DLD1 (cell line): Measurements from ENCODE around the gene GDPD2.

Experiments
- in situ Hi-C: cut with HindIII; loops from 2 replicates; pipeline ENCODE4 v1.10.0; 2017; ENCODE audit warnings: low sequenced_read_pairs

Gene GDPD2

DNA sequence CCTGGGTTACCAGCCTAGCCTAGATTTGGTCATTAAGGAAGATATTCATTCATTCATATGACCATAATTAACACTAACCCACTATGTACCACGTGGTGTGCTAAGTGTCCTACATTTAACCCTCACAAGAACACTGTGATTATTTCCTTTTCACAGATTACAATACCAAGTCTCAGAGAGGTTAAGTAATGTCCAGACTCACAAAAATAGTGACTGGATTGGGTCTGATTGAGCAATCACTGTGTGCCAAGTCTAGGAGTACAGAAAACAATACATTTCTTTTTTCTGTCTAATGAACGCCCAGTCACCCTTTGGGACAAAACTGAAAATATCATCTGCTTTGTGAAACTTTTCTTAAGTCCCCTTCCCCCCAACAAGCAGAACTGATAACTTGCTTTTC, 13.9 kb downstream of the GDPD2 start:
- in situ Hi-C loops = no loop called here

DNA sequence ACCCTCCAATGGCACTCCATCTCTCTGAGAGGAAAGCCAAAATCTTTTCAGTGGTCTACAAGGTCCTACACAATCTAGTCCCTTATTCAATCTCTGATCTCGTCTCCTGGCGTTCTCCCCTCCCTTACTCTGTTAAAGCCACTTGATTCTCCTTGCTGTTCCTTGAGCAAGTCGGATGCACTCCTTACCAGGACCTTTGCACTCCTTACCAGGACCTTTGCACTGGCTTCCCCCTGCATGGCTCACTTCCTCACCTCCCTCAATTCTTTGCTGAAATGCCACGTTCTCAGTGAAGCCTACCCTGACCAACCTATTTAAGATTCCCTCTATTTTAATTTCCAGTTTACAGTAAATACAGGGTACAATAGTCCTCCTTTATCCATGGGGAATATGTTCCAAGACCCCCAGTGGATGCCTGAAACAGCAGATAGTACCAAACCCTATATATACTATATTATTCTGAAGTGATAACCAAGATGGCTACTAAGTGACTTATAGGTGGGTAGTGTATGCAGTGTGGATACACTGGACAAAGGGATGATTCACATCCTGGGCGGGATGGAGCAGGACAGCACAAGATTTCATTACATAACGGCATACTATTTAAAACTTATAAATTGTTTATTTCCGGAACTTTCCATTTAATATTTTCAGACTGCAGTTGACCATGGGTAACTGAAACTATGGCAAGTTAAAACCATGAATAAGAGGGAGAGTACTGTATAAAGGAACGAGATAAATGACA, 15.0 kb downstream of the GDPD2 start:
- in situ Hi-C loops = no loop called here

DNA sequence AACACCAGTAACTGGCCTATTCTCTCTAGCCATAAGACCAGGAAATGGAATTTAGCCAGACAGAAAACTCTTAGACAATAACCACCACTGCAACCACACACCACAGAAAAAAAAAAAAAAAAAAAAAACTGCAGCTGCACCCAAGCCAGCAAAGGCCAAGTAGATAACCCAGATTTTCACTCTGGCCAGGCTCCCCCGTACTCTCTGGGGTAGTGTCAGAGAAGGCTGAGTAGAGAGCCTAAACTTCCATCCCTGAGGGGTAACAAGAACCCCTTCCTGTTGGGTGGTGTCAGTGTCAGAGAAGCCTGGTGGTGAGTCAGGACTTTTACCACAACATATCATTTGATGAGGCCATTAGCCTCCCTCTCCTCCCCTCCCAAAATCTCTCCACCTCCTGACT, 15.9 kb downstream of the GDPD2 start:
- in situ Hi-C loops = no loop called here

DNA sequence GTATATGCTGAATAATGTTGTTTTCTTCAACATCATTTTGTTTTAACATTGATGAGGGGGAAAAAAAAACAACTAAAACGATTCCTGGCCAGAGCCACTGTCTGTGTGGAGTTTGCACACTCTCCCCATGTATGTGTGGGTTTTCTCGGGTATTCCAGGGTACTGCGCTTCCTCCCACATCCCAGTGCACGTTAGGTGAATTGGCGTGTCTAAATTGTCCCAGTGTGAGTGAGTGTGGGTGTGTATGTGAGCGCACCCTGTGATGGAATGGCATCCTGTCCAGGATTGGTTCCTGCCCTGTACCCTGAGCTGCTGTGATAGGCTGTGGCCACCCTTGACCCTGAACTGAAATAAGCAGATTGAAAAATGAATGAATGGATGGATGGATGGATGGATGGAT, 19.1 kb downstream of the GDPD2 start:
- in situ Hi-C loops = no loop called here

DNA sequence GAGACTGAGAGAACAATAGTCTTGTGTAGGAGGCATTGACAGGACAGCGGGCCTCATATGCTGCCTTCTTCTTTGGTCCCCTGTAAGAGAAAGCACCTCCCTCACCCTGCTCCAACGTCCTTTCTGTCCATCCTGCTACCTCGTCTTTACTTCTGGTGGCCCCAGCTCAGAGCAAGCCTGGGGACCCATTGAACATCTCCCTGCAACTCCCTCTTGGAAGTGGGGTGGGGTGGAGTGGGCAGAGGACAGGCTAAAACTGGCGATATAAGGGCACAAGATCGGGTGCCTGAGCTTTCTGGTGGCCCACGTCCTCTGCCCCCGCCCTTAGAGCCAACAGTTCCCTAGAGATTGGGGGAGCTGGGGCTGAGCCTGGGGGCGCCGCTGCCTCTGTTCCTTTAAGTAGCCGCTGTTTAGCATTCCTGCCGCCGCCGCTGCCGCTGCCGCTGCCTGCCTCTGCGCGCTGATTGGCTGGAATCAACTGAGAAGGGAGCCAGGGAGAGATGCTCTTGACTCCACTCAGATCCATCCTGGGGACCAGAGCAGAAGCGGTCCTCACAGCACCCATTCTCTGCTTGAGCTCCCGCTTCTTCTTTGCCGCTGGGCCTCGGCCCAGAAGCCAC, 21.3 kb downstream of the GDPD2 start, which contains the start of gene DLG3:
Gene DLG3, plus strand, starts transcription at position 510 of the 620 bp plus-strand sequence. CDS start 367 bp downstream, outside the sequence.
- in situ Hi-C loops = no loop called here

DNA sequence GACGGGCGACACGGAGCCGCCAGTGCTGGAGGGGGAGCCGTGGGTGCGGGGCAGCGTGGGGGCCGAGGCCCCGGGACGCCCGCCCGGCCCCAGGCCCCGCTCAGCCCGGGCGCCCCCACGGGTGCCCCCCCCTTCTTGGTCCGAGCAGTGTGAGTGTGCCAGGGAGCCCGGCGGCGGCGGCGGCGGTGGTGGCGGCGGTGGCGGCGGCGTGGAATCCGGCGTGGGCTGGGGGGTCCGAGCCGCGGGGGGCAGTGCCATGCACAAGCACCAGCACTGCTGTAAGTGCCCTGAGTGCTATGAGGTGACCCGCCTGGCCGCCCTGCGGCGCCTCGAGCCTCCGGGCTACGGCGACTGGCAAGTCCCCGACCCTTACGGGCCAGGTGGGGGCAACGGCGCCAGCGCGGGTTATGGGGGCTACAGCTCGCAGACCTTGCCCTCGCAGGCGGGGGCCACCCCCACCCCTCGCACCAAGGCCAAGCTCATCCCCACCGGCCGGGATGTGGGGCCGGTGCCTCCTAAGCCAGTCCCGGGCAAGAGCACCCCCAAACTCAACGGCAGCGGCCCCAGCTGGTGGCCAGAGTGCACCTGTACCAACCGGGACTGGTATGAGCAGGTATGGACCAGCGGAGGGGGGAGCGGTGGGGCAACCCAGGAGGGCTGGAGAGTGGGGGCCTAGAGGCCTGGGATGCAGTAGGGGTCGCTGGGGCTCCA, 22.0 kb downstream of the GDPD2 start:
- in situ Hi-C loops = no loop called here

DNA sequence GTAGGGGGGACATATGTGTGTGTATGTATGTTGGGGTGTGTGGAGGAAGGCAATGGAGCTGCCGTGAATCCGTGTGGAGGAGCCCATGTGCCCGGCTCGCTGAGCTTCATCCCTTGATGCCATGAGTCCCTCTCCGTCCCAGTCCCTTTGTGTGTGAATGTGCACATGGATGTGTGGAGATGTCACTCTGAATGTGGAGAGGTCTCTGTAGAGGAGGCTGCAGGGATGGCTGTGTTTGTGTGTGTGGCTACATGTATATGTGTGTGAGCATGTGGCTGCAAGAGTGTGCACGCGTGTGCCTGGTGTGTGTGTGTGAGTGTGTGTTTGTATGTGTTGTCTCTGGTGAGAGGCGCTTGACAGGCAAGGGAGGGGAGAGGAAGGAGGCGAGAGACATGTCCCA, 22.8 kb downstream of the GDPD2 start:
- in situ Hi-C loops = no loop called here

DNA sequence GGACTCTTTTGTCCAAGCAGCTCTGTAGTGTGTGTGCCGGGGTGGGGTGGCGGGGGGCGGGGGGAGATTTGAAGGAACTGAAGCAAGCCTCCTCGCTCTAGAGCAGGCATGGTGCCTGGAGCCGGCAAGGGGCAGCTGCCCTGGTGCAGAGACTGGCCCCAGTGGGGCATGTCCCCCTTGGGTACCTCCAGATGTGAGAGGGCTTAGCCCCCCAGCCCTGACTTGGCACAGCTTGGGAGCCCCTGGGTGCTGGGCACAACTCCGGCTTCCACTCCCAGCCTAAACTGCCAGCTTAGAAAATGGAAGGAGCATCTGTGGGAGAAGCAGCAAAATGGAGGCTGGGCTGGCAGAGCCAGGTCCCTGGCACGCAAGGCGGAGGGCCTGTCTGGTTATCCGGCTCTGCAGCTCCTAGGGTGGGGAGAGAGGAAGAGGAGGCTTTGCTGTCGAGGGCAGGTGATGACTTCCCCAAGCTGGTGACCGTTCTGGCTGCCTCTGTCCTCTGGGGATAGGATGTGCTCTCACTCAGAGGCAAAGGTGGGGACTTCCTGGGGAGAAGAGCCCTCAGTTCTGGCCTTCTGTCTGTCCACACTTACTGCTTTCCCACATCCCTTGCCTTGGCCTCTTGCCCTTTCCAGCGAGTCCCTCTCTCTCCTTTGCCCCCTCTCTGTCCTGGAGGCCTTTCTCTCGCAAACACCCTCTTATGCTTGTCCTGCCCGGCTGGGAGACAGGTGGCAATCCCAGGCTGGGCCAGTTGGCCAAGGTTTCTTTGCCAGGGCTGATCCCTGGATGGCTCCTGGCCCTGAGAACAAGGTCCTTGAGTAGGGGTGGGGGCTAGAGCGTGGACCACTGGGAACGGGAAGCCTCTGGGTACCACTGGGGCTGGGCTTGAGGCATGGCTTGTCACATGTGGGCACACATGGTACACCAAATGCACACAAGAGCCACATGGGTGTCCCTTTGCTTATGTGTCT, 23.6 kb downstream of the GDPD2 start:
- in situ Hi-C loops = no loop called here

DNA sequence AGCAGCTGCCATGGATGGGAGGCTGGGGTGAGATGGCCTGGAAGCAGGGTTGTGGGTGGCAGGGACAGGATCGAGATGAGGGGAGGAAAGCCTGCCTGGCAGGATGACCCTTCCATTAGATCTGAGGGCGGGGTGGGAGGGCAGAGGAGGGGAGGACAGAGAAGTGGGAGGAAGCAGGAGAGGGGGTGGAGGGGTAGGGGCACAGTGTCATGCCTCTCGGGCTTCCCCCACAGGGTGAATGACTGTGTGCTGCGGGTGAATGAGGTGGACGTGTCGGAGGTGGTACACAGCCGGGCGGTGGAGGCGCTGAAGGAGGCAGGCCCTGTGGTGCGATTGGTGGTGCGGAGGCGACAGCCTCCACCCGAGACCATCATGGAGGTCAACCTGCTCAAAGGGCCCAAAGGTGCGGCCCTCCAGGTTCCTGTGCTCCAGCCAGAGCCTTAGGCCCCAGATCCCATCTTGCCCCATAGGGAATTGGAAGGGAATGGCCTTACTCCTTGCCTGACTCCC, 26.4 kb downstream of the GDPD2 start:
- in situ Hi-C loops = no loop called here

DNA sequence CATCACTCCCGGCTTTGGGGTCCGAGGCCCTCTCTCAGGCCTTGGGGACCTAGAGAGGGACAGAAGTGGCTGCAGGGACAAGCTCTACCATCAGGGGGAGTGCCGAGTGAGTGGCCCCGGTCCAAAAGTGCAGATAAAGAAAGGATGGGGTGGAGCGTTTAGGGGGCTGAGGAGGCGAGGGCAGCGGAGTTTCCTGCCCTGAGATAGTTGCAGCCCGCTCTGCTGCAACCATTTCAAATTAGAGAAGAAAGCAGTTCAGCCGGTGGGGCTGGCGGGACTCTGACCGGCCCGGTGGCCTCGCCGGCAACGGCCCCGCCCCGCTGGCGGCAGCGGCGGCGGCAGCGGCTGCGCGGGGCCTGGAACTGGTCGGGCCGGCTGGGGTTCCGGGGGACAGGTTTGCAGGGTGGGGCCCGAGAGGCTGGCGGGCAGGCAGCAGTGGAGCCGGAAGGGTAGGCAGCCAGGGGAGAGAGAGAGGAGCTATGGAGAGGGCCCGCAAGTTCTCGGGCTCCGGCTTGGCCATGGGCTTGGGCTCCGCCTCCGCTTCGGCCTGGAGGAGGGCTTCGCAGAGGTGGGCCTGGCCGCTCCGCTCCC, 29.1 kb downstream of the GDPD2 start:
- in situ Hi-C loops = no loop called here

DNA sequence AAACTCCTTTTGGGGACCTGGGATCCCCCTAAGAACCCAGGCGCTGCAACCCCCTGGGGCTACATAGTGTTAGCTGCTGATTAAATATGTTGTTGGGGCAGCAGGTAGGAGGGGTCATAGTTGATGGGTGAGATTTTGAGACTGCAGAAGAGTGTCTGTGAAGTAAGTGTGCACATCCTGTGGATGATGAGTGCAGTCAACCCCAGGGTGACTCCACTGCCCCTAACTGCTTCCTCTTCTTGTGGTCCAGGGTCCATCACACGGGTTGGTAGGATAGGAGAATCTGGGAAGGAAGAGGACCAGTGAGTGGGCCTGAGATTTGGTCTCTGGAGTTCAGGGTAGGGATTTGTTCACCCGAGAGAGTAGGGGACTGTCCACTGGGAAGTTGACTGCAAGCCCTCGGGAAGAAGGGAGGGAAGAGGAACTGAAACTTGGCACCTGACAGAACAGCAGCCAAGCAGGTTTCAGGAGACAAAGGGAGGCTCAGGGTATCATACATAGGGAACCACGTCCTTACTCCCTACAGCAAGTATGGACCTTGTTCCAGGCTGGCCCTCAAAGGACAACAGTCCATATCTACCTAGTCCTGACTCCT, 30.0 kb downstream of the GDPD2 start:
- in situ Hi-C loops = no loop called here

DNA sequence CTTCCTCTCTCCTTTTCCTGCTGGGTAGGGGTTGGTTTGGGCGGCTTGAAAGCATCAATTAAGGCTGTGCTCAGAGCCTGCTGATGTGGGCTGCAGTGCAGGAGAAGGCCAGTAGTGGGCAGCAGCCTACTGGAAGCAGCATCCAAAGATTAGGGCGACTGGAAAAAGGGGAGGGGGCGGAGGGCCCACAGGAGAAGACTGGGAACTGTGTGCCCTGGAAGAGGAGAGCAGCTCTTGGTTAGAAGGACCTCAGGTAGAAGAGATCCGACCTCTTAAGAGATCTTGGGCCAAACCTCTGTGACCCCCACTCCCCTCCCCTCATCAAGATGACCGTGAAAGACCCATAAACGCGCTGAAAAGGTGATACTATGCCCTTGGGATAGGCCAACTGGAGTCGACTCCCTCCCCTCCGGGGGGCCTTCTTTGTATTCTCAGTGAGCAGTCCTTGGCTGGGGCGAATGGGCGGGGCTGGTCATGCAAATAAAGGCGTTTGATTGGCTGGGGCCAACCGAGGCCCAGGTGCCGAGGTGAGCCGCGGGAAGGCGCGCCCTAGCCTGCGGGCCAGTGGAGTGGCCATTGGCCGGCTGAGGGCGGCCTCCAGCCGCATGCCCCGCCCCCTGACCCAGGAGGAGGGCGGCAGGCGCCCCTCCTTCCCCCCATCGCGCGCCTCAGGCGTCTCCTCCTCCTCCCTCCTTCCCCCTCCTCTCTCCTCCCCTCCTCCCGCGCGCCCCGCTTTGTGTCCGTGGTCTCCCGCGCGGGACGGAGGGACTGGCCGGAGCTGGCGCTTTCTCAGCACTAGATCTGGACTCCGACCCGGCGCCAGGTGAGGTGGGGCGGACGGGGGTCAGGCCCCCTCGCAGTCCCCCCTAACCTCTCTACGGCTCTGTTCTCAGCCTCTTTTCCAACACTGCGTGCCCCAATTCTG, 31.6 kb downstream of the GDPD2 start:
- in situ Hi-C loops = no loop called here

DNA sequence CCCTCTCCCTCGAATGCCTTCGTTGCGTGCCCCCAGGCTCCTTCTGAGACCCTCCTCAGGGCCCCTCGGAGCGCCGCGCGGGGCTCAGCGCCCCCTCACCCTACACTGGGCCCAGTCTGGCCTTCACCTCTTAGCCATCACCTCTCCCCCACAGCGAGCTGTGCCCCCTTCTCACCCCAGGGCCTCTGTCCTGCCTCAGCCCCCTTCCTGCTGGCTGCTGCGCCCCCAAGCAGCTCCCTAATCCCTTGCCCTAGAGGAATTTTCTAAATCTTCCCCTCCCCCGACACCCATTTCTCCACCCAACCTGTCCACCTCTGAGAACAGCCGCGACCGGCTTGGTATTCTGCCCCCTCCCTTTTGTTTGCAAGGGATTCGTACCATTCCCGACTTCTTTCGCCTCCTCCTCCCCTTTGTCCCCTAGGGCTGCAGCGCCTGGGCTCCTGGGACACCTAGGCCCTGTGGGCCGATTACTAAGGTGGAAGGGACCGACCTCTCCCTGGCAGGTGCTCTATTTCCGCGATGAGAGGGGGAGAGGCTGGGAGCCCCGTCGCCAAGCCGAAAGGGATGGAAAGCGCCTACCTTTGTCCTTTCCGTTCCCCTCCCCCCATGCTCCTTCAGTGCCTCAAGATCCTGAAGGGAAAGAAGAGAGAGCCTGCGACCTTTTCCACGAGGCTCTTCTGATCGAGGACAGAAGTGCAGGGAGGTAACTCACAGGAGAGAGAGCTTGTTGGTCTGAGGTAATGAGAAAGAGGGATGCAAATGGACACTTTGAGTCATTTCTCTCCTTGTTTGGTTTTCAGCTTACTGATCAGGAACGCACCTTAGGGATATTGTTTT, 32.5 kb downstream of the GDPD2 start:
- in situ Hi-C loops = no loop called here

DNA sequence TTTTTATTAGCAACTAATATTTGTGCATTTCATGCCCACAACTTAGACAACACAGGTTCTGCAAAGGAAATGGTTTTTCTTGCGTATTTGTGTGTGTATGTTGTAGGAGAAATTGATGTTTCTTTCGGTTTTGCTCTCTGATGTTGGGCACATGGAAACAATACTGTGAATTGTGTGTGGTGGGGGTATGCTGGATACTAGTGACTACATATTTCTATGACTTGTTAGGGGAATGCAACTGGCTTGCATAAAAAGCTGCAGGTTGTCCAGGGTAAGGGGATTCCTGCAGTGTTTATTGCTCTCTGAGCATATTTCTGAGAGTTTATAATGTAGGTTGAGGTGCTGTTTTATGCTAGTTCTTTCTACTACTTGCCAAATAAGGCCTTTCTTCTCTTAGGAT, 33.1 kb downstream of the GDPD2 start:
- in situ Hi-C loops = no loop called here

DNA sequence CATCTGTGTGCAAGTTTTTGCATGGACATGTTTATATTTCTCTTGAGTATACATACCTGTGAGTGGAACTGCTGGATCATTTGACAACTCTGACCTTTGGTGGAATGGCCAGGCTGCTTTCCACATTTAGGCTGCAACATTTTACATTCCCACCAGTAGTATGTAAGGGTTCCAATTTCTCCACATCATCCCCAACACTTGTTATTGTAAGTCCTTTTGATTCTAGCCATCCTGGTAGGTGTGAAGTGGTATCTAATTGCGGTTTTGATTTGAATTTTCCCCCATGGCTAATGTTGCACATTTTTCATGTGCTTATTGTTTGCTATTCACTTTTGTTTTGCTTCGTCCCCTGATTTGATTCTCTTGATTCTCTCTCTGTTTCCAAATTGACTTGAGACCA, 37.9 kb downstream of the GDPD2 start:
- in situ Hi-C loops = no loop called here

DNA sequence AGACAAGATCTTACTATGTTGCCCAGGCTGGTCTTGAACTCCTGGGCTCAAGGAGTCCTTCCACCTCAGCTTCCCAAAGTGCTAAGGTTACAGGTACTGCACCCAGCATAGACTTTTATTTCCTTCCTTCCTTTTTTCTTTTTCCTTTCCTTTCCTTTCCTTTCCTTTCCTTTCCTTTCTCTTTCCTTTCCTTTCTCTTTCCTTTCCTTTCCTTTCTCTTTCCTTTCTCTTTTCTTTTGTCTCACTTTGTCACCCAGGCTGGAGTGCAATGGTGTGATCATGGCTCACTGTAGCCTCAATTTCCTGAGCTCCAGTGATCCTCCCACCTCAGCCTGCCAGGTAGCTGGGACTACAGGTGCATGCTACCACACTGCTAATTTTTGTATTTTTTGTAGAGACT, 40.9 kb downstream of the GDPD2 start:
- in situ Hi-C loops = no loop called here

DNA sequence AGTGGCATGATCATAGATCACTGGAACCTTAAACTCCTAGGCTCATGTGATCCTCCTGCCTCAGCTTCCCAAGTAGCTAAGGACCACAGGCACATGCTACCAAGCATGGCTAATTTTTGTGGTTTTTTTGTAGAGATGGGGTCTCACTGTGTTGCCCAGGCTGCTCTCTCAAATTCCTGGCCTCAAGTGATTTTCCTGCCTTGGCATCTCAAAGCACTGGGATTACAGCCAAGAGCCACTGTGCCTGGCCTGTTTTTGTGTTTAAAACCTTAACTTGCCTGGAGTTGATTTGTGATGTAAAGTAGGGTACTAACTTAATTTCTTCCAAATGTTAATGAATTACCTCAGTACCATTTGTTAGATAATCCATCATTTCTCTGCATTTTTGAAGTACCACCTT, 43.9 kb downstream of the GDPD2 start:
- in situ Hi-C loops = no loop called here

DNA sequence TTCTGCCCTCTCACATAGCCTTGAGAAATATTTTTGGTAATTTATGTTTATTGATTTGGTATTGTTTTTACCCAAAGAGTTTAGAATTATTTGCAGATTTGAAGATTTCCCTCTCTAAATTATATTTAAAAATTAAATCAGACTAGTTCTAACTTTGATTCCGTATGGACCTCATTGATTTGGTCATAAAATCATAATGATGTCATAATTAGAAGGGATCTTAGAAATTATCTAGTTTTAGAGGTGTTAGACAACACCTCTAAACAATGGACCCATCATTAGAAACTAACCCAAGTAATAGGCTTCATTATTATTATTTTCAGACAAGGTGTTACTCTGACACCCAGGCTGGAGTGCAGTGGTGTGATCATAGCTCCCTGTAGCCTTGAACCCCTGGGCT, 45.6 kb downstream of the GDPD2 start:
- in situ Hi-C loops = no loop called here
